H1 (cell line): ENCODE measurements around the gene PIGH. TPM values are rescaled to one million over a fixed set of nuclear protein-coding genes. Genes with fewer than 3 reads are reported as not detected.

Experiments
- CBX5 ChIP-seq: fragments of 300-800, 300-1000 bp; sonication (generic); IDR thresholded peaks from 2 replicates; pipeline ENCODE4 v1.7.1; 2016; ENCODE audit warnings: antibody characterized with exemption, low read length, low read depth
- CTCF ChIP-seq, 3 experiments: IDR thresholded peaks; 1 replicate in 2 of 3; 2 replicates in 1 of 3; pipeline versions ENCODE4 v1.5.1 to v1.6.1; 2011; ENCODE audit warnings: low read length in 3 of 3, mild to moderate bottlenecking in 3 of 3, inconsistent platforms in 2 of 3, low read depth in 1 of 3, moderate library complexity in 1 of 3; ENCODE audit not compliant: insufficient read depth in 1 of 3; ENCODE audit errors: control extremely low read depth in 1 of 3
- KDM4A ChIP-seq: IDR thresholded peaks from one replicate; pipeline ENCODE4 v1.7.1; 2012; ENCODE audit warnings: low read depth, mild to moderate bottlenecking, moderate library complexity, low read length, inconsistent platforms; ENCODE audit not compliant: severe bottlenecking
- RNF2 ChIP-seq: fragments of 200-900, 300-1000 bp; sonication (generic); IDR thresholded peaks from 2 replicates; pipeline ENCODE4 v1.7.1; 2016; ENCODE audit warnings: borderline replicate concordance, low read depth, mild to moderate bottlenecking, antibody characterized with exemption, low read length; ENCODE audit not compliant: poor library complexity, severe bottlenecking; ENCODE audit errors: missing control alignments
- polyA plus RNA-seq, 7 experiments: library from polyadenylated mRNA; depleted of rRNA in 3 of 7; stranded (reverse) in 5 of 7; unstranded in 2 of 7; fragments of >200 nt in 5 of 7; fragments of 200-250 nt in 2 of 7; gene quantifications; 1 replicate in 5 of 7; 2 replicates in 1 of 7; 4 replicates in 1 of 7; pipeline versions ENCODE4 v1.2.1 to v1.2.3, GENCODE V29; 2011 to 2013; ENCODE audit warnings: missing spikeins in 2 of 7, mixed read lengths in 2 of 7
- total RNA-seq: library from RNA; stranded (reverse); fragmentation: NEBNext Ultra II Directional; extraction: Animal tissue kit (Norgen Biotek cat#: 25700); gene quantifications from 2 replicates; pipeline ENCODE4 v1.2.1, GENCODE V29; 2021

Gene PIGH
- total and polyA plus RNA-seq, 2 of the 8 experiments (the other 6 are each of a cell fraction or from before 2014, with no cell fraction given), result 7.2 to 8.6 TPM

- TF ChIP-seq RNF2, result no peak
- TF ChIP-seq CTCF (IDR thresholded peaks at IDR 0.05; ENCODE audit: control extremely low read depth in 1 of 3, insufficient read depth in 1 of 3, low read depth in 1 of 3, low read length in 3 of 3), result no peak
- TF ChIP-seq KDM4A, result no peak
- no peak for TF ChIP-seq CBX5
Observed at GRCh38 chr14:67567654-67568053, 32.4 kb downstream of the PIGH start (continued).
